ENCODE data around the gene AKAP6. TPM values are rescaled to one million over a fixed set of nuclear protein-coding genes. Genes with fewer than 3 reads are reported as not detected.

Gene AKAP6
- total RNA-seq, 2 experiments from 2014 or later, result 0.13 to 0.72 TPM

- ChIA-PET POLR2A (no interaction called here), CTCF (ENCODE audit: unreplicated experiment) (no interaction called here)
- BruUV-seq (replicated peaks), result no TSS peak
- Histone ChIP-seq H3K27ac (ENCODE audit: low read depth, low read length, poor library complexity, severe bottlenecking) (no peak overlapping the region), H3K9me2 (ENCODE audit: insufficient read depth, low read length) (no peaks in the 10 kb centered on the region), H3K4me2 (ENCODE audit: low read length) (no peak overlapping the region), H3K79me2 (ENCODE audit: insufficient read depth, low read depth, low read length) (no peaks in the 10 kb centered on the region), H3K4me3 (ENCODE audit: low read depth, low read length, poor library complexity, severe bottlenecking) (no peak overlapping the region), H3K4me1 (ENCODE audit: insufficient read depth, low read length, poor library complexity, severe bottlenecking) (no peaks in the 10 kb centered on the region), H2AFZ (ENCODE audit: low read length) (no peak overlapping the region), H3K36me3 (ENCODE audit: insufficient read depth, low read length) (no peaks in the 10 kb centered on the region), H3K9me3 (ENCODE audit: low read length) (no peaks in the 10 kb centered on the region), H4K20me1 (ENCODE audit: insufficient read depth, low read length) (no peaks in the 10 kb centered on the region)
- TF ChIP-seq CTCF (conservative IDR thresholded peaks at IDR 0.05; ENCODE audit: low read length), result no peak
- no peak for TF ChIP-seq EZH2phosphoT487 (IDR thresholded peaks at IDR 0.05; ENCODE audit: borderline replicate concordance, low read depth, low read length)
- DNase-seq (ENCODE audit: low spot score), result no peak
- intact Hi-C loops (cut with micrococcal nuclease; ENCODE audit: unreplicated experiment), result no loop called here
These were observed 216.6 kb downstream of the AKAP6 start for GRCh38 chr14:32545506-32546210.

GRCh38 chr14:32546246-32546645 is 217.1 kb downstream of the AKAP6 start:
- intact Hi-C loops (cut with micrococcal nuclease; ENCODE audit: unreplicated experiment), result no loop called here
- no peaks in the 10 kb centered on the region for H3K79me2 ChIP-seq (ENCODE audit: insufficient read depth, low read depth, low read length)
- no peaks in the 10 kb centered on the region for H3K4me1 ChIP-seq (ENCODE audit: insufficient read depth, low read length, poor library complexity, severe bottlenecking)
- no peak overlapping the region for H2AFZ ChIP-seq (ENCODE audit: low read length)
- ChIA-PET POLR2A (no interaction called here), CTCF (ENCODE audit: unreplicated experiment) (no interaction called here)
- H3K27ac ChIP-seq (ENCODE audit: low read depth, low read length, poor library complexity, severe bottlenecking), result no peak overlapping the region
- no peak overlapping the region for H3K4me2 ChIP-seq (ENCODE audit: low read length)
- H4K20me1 ChIP-seq (ENCODE audit: insufficient read depth, low read length), result no peaks in the 10 kb centered on the region
- no peaks in the 10 kb centered on the region for H3K36me3 ChIP-seq (ENCODE audit: insufficient read depth, low read length)
- no peaks in the 10 kb centered on the region for H3K9me2 ChIP-seq (ENCODE audit: insufficient read depth, low read length)
- no peak for DNase-seq (ENCODE audit: low spot score)
- TF ChIP-seq EZH2phosphoT487 (IDR thresholded peaks at IDR 0.05; ENCODE audit: borderline replicate concordance, low read depth, low read length) (no peak), CTCF (conservative IDR thresholded peaks at IDR 0.05; ENCODE audit: low read length) (no peak)
- H3K4me3 ChIP-seq (ENCODE audit: low read depth, low read length, poor library complexity, severe bottlenecking), result no peak overlapping the region
- BruUV-seq (replicated peaks), result no TSS peak
- H3K9me3 ChIP-seq (ENCODE audit: low read length), result no peaks in the 10 kb centered on the region

GRCh38 chr14:32552766-32553165 is 223.7 kb downstream of the AKAP6 start:
- Histone ChIP-seq H3K9me2 (ENCODE audit: insufficient read depth, low read length) (no peaks in the 10 kb centered on the region), H3K4me3 (ENCODE audit: low read depth, low read length, poor library complexity, severe bottlenecking) (no peak overlapping the region), H2AFZ (ENCODE audit: low read length) (no peak overlapping the region), H3K27ac (ENCODE audit: low read depth, low read length, poor library complexity, severe bottlenecking) (no peak overlapping the region), H4K20me1 (ENCODE audit: insufficient read depth, low read length) (no peaks in the 10 kb centered on the region), H3K4me1 (ENCODE audit: insufficient read depth, low read length, poor library complexity, severe bottlenecking) (no peaks in the 10 kb centered on the region), H3K36me3 (ENCODE audit: insufficient read depth, low read length) (no peaks in the 10 kb centered on the region), H3K9me3 (ENCODE audit: low read length) (no peaks in the 10 kb centered on the region), H3K4me2 (ENCODE audit: low read length) (no peak overlapping the region), H3K79me2 (ENCODE audit: insufficient read depth, low read depth, low read length) (no peaks in the 10 kb centered on the region)
- TF ChIP-seq CTCF (conservative IDR thresholded peaks at IDR 0.05; ENCODE audit: low read length) (no peak), EZH2phosphoT487 (IDR thresholded peaks at IDR 0.05; ENCODE audit: borderline replicate concordance, low read depth, low read length) (no peak)
- intact Hi-C loops (cut with micrococcal nuclease; ENCODE audit: unreplicated experiment), result no loop called here
- CTCF ChIA-PET (ENCODE audit: unreplicated experiment), result no interaction called here
- no peak for DNase-seq (ENCODE audit: low spot score)
- POLR2A ChIA-PET, result interaction anchor here (0.7 to 0.8 kb wide), 2 partner anchors 12 to 443 kb away, joined by 3 to 4 read pairs; no protein-coding TSS in a partner anchor
- no TSS peak for BruUV-seq (replicated peaks)

All from OCI-LY7 (cell line).